HUES64 (cell line): ENCODE results near the gene ANKRD13C.
"Not testable (repeated sequence)": the region's sequence is repeated elsewhere in the genome, so short reads cannot be mapped to it uniquely, and the experiment has no call there.

Experiments
- H3K27ac ChIP-seq: 2 replicates; pipeline ENCODE4 v1.7.0; 2013; ENCODE audit warnings: low read depth, low read length, inconsistent platforms
- H3K27me3 ChIP-seq: 2 replicates; pipeline ENCODE4 v1.6.1; 2013; ENCODE audit warnings: mild to moderate bottlenecking, low read length; ENCODE audit not compliant: insufficient read depth
- H3K36me3 ChIP-seq: 2 replicates; pipeline ENCODE4 v1.6.1; 2013; ENCODE audit warnings: mild to moderate bottlenecking, low read length; ENCODE audit not compliant: insufficient read depth
- H3K4me1 ChIP-seq: 2 replicates; pipeline ENCODE4 v1.6.1; 2013; ENCODE audit warnings: mild to moderate bottlenecking, low read length, moderate library complexity; ENCODE audit not compliant: insufficient read depth
- H3K4me3 ChIP-seq: 2 replicates; pipeline ENCODE4 v1.5.1; 2013; ENCODE audit warnings: mild to moderate bottlenecking, low read length, moderate library complexity
- H3K9ac ChIP-seq: 2 replicates; pipeline ENCODE4 v1.6.1; 2013; ENCODE audit warnings: mild to moderate bottlenecking, low read depth, low read length
- H3K9me3 ChIP-seq: 2 replicates; pipeline ENCODE4 v1.6.1; 2013; ENCODE audit warnings: low read depth, low read length; ENCODE audit not compliant: insufficient read depth
- WGBS: fragments of 150-250, 120-280 bp; methylation state at CpG from one replicate; pipeline ENCODE4 v1.1.7; 2013; ENCODE audit warnings: missing lambda C conversion rate; 5-methylcytosine and 5-hydroxymethylcytosine counted together

ANKRD13C gene

GRCh38 chr1:70358921-70359564 lies 4.5 kb upstream of the ANKRD13C start:
- 96% methylated on average over 5 of the region's 7 CpGs for WGBS

GRCh38 chr1:70355920-70356319 lies 1.4 kb upstream of the ANKRD13C start:
- no peak overlapping the region for H3K27ac ChIP-seq

More at GRCh38 chr1:70358921-70359564, 4.5 kb upstream of the ANKRD13C start:
- H3K36me3 ChIP-seq: no peaks in the 10 kb centered on the region
- H3K4me3 ChIP-seq: no peak overlapping the region
- H3K27me3 ChIP-seq: no peaks in the 10 kb centered on the region
- peaks cover 8% of the 10 kb centered on the region; the same call in 1 of the 2 replicates for H3K4me1 ChIP-seq
- no peak overlapping the region for H3K9ac ChIP-seq
- no peaks in the 10 kb centered on the region for H3K9me3 ChIP-seq
- no peak overlapping the region for H3K27ac ChIP-seq

GRCh38 chr1:70355111-70355407 lies 537 bp upstream of the ANKRD13C start:
- H3K4me1 ChIP-seq: peaks cover 7% of the 10 kb centered on the region
- WGBS: 43% methylated on average over 6 of the region's 6 CpGs
- H3K9ac ChIP-seq: peak overlapping the region; percentile 96
- peak overlapping the region; percentile 80 for H3K4me3 ChIP-seq
- peak overlapping the region; percentile 95 for H3K27ac ChIP-seq
- 0 out of 2 replicates have a peak, but pooled peaks cover 6% of the 10 kb centered on the region for H3K36me3 ChIP-seq
- H3K9me3 ChIP-seq: no peaks in the 10 kb centered on the region
- H3K27me3 ChIP-seq: no peaks in the 10 kb centered on the region

More at GRCh38 chr1:70355920-70356319, 1.4 kb upstream of the ANKRD13C start:
- Histone ChIP-seq H3K9ac (no peak overlapping the region), H3K27me3 (no peaks in the 10 kb centered on the region), H3K4me1 (peaks cover 7% of the 10 kb centered on the region), H3K36me3 (0 out of 2 replicates have a peak, but pooled peaks cover 4% of the 10 kb centered on the region), H3K9me3 (no peaks in the 10 kb centered on the region), H3K4me3 (no peak overlapping the region)
- WGBS: 91% methylated on average over 7 of the region's 7 CpGs

DNA sequence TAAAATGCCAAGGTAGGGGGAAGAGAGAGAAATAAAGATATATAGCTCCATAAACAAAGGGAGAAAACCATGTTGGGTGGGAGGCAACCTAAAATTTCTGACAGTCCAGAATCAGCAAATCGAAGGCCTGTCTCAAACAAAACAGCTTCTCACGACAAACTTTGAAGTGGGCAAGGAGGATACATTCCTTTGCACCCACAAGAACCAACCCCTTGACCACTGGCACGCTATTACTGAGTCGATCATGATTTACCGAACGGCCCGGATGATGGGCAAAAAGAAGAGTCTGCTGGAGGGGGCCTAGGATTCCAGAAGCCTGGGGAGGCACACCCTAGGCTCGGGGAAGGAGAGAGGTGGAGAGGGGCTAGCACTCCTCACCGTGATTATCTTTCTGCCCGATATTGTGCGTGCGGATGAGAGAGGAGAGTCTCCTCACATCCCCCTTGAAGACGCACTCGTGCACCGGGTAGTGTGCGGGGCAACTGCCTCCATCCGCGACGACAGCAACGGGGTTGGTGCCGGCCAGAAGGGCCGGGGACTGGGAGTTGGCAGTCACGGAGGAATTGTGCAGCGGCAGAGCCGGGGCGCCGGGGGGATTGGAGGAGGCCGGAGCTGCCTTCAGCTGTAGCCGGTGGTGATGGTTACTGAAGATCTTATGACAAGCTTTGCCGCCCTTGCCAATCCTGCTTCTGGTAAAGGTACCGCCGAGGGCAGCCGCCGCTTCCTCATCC lies 756 bp downstream of the ANKRD13C start:
- no peaks in the 10 kb centered on the region for H3K27me3 ChIP-seq
- peak overlapping the region; percentile 80 for H3K4me3 ChIP-seq
- under 1% methylated on average over 34 of the region's 34 CpGs for WGBS
- peak overlapping the region; percentile 95 for H3K27ac ChIP-seq
- H3K9me3 ChIP-seq: no peaks in the 10 kb centered on the region
- 0 out of 2 replicates have a peak, but pooled peaks cover 7% of the 10 kb centered on the region for H3K36me3 ChIP-seq
- peaks cover 7% of the 10 kb centered on the region for H3K4me1 ChIP-seq
- peak overlapping the region; percentile 96 for H3K9ac ChIP-seq

DNA sequence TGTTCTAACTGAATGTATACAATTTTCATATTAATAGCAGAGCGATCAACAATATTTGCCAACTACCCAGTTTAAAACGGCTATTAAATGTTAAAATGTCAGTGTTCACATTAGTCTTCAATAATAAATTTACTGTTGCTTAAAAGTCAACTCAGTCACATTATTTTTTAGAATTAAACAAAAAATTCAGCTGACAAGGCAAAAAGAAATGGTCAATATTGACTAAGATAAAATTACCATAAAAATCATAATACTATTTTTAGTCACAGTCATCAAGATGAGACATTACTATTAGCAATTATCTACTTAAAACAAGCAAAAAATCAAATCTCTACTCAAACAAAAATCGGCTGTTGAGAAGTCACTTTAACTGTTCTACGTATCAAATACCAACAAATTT lies 1.5 kb downstream of the ANKRD13C start:
- Histone ChIP-seq H3K27ac (no peak overlapping the region), H3K9ac (peak overlapping the region; percentile 96)

DNA sequence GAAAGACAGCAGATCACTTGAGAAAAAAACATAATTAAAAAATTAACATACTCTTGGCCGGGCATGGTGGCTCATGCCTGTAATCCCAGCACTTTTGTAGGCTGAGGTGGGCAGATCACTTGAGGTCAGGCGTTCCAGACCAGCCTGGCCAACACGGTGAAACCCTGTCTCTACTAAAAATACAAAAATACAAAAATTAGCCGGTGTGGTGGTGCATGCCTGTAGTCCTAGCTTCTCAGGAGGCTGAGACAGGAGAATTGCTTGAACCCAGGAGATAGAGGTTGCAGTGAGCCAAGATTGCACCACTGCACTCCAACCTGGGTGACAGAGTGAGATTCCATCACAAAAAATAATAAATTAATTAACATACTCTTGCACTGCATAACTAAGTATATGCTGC lies 4.7 kb downstream of the ANKRD13C start:
- H3K36me3 ChIP-seq, H3K27ac ChIP-seq, H3K27me3 ChIP-seq, H3K9me3 ChIP-seq, H3K9ac ChIP-seq, H3K4me3 ChIP-seq, H3K4me1 ChIP-seq: not testable (repeated sequence)
- WGBS: 95% methylated on average over 4 of the region's 4 CpGs

More for the DNA sequence above, 1.5 kb downstream of the ANKRD13C start:
- Histone ChIP-seq H3K4me3 (peak overlapping the region; percentile 80), H3K27me3 (no peaks in the 10 kb centered on the region), H3K4me1 (peaks cover 7% of the 10 kb centered on the region), H3K36me3 (0 out of 2 replicates have a peak, but pooled peaks cover 7% of the 10 kb centered on the region), H3K9me3 (no peaks in the 10 kb centered on the region)
- WGBS: 29% methylated on average over 3 of the region's 4 CpGs

DNA sequence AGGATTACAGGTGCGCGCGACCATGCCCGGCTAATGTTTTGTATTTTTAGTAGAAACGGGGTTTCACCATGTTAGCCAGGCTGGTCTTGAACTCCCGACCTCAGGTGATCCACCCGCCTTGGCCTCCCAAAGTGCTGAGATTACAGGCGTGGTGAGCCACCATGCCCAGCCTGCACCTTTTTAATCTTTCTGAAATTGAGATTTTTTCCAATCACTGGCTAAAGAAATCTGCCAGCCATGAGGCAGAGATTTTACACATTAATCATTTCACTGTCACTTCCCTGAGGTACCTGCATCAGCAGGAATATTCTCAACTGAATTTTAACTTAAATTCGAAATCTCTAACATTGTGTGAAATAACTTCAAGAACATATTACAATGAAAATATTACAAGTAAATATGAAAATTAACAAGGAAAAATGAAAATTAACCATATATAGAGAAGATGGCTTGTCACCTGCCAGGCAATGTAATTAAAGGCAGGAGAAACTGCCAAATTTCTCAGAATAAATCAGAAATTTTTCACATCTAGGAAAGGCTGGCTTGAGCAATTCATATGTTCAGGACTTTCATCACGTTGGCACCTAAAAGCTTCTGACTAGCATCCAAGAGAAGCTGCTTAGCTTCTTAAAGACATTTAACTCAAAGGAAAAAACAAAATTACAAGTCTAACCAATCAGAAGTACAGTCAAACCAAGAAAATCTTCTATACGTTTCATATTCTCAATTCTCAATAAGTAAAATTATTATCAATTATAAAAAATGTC lies 5.9 kb downstream of the ANKRD13C start:
- Histone ChIP-seq H3K4me3 (no peak overlapping the region), H3K9me3 (no peaks in the 10 kb centered on the region)
- 94% methylated on average over 10 of the region's 11 CpGs for WGBS

DNA sequence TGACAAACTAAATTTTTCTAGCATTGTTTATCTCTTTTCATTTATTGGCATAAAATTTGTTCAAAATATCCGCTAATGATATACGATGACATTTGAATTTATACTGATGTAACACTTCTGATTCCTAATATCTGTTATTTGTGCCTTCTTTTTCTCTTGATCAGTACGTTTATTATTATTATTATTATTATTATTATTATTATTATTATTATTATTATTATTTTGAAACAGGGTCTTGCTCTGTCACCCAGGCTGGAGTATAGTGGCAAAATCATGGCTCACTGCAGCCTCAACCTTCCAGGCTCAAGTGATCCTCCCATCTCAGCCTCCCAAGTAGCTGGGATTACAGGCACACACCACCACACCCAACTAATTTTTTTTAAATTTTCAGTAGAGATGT lies 14.9 kb downstream of the ANKRD13C start:
- H3K4me1 ChIP-seq, H3K27me3 ChIP-seq, H3K9ac ChIP-seq, H3K9me3 ChIP-seq, H3K4me3 ChIP-seq, H3K27ac ChIP-seq, H3K36me3 ChIP-seq: not testable (repeated sequence)
- WGBS: no CpG with 5 or more reads among the region's 3 CpGs

More for the DNA sequence above, 5.9 kb downstream of the ANKRD13C start:
- Histone ChIP-seq H3K9ac (no peak overlapping the region), H3K4me1 (peaks cover 7% of the 10 kb centered on the region), H3K27ac (no peak overlapping the region), H3K27me3 (no peaks in the 10 kb centered on the region), H3K36me3 (0 out of 2 replicates have a peak, but pooled peaks cover 7% of the 10 kb centered on the region)

- H3K27ac ChIP-seq: no peak overlapping the region
- peaks cover 17% of the 10 kb centered on the region for H3K36me3 ChIP-seq
- H3K4me1 ChIP-seq: peaks cover 5% of the 10 kb centered on the region; the same call in 1 of the 2 replicates
- H3K9ac ChIP-seq: no peak overlapping the region
- H3K27me3 ChIP-seq: no peaks in the 10 kb centered on the region
- no peak overlapping the region for H3K4me3 ChIP-seq
- no peaks in the 10 kb centered on the region for H3K9me3 ChIP-seq
Measured at GRCh38 chr1:70336050-70336449, 18.5 kb downstream of the ANKRD13C start.

- 94% methylated on average over 9 of the region's 9 CpGs for WGBS
- no peaks in the 10 kb centered on the region for H3K9me3 ChIP-seq
- H3K27me3 ChIP-seq: no peaks in the 10 kb centered on the region
- peaks cover 17% of the 10 kb centered on the region for H3K36me3 ChIP-seq
- H3K27ac ChIP-seq: no peak overlapping the region
- H3K4me1 ChIP-seq: peaks cover 5% of the 10 kb centered on the region; the same call in 1 of the 2 replicates
- H3K4me3 ChIP-seq: no peak overlapping the region
- no peak overlapping the region for H3K9ac ChIP-seq
Measured at GRCh38 chr1:70334436-70334835, 20.1 kb downstream of the ANKRD13C start.

- Histone ChIP-seq H3K9me3 (no peaks in the 10 kb centered on the region), H3K27ac (no peak overlapping the region), H3K4me1 (peaks cover 5% of the 10 kb centered on the region; the same call in 1 of the 2 replicates), H3K27me3 (no peaks in the 10 kb centered on the region), H3K9ac (no peak overlapping the region), H3K36me3 (peaks cover 17% of the 10 kb centered on the region), H3K4me3 (no peak overlapping the region)
- WGBS: 92% methylated on average over 2 of the region's 2 CpGs
Measured at GRCh38 chr1:70333245-70333644, 21.3 kb downstream of the ANKRD13C start.
